AG04449 (cell line): ENCODE results near the gene RBPMS2.

ENCODE experiments used
- CTCF ChIA-PET: fragments of 350-600 bp; formaldehyde crosslinking; extraction: SDS; loops from one replicate; lab custom pipeline; 2021; ENCODE audit warnings: antibody characterized with exemption; lab: Yijun Ruan, JAX
- POLR2A ChIA-PET: fragments of 400-600, 350-600 bp; formaldehyde crosslinking; extraction: SDS; loops from one replicate; lab custom pipeline; 2020; ENCODE audit warnings: antibody characterized with exemption, inconsistent platforms; lab: Yijun Ruan, JAX
- DNase-seq: peaks from one replicate; pipeline ENCODE4 v3.0.0-alpha.2; 2010; ENCODE audit warnings: low read depth, low spot score
- H3K4me3 ChIP-seq: 2 replicates; pipeline ENCODE4 v1.5.1; 2011; ENCODE audit warnings: low read depth, mild to moderate bottlenecking, control low read depth, low read length
- CTCF ChIP-seq: IDR thresholded peaks from one replicate; pipeline ENCODE4 v1.5.1; 2011; ENCODE audit warnings: mild to moderate bottlenecking, moderate library complexity, low read length, control low read depth, inconsistent platforms; ENCODE audit not compliant: insufficient read depth; ENCODE audit errors: missing control alignments

Gene RBPMS2

GRCh38 chr15:64763021-64763420 is 12.4 kb downstream of the RBPMS2 start:
- no peak for DNase-seq
- ChIA-PET POLR2A (interaction anchor here (0.6 kb wide), 1 partner anchor 15 kb away, joined by 3 read pairs; no protein-coding TSS in a partner anchor), CTCF (interaction anchor here (0.7 kb wide), 1 partner anchor 32 kb away, joined by 3 read pairs; no protein-coding TSS in a partner anchor)

GRCh38 chr15:64762546-64762945 is 12.8 kb downstream of the RBPMS2 start:
- DNase-seq: no peak
- TF ChIP-seq CTCF: no peak
- no peak overlapping the region for H3K4me3 ChIP-seq
- CTCF ChIA-PET: interaction anchor here (0.7 to 2.0 kb wide), 2 partner anchors 31 to 34 kb away, joined by 3 to 5 read pairs; no protein-coding TSS in a partner anchor
- POLR2A ChIA-PET: no interaction called here

More at GRCh38 chr15:64763021-64763420, 12.4 kb downstream of the RBPMS2 start:
- TF ChIP-seq CTCF: no peak
- H3K4me3 ChIP-seq: no peak overlapping the region

- ChIA-PET POLR2A (no interaction called here), CTCF (interaction anchor here (2.0 kb wide), 1 partner anchor 33 kb away, joined by 5 read pairs; no protein-coding TSS in a partner anchor)
- H3K4me3 ChIP-seq: no peak overlapping the region
- no peak for DNase-seq
- TF ChIP-seq CTCF: no peak
Observed at GRCh38 chr15:64761156-64761555, 14.2 kb downstream of the RBPMS2 start.

- DNase-seq: no peak
- TF ChIP-seq CTCF: no peak
- POLR2A ChIA-PET: no interaction called here
- CTCF ChIA-PET: no interaction called here
- H3K4me3 ChIP-seq: no peak overlapping the region
Observed at GRCh38 chr15:64760056-64760455, 15.3 kb downstream of the RBPMS2 start.

GRCh38 chr15:64755427-64755940 is 19.9 kb downstream of the RBPMS2 start:
- H3K4me3 ChIP-seq: no peak overlapping the region
- POLR2A ChIA-PET: no interaction called here
- TF ChIP-seq CTCF: no peak
- CTCF ChIA-PET: no interaction called here
- DNase-seq: no peak

- H3K4me3 ChIP-seq: no peak overlapping the region
- no peak for TF ChIP-seq CTCF
- POLR2A ChIA-PET: no interaction called here
- no peak for DNase-seq
- CTCF ChIA-PET: interaction anchor here (1.3 kb wide), 1 partner anchor 24 kb away, joined by 3 read pairs; no protein-coding TSS in a partner anchor
Observed at GRCh38 chr15:64754663-64755426, 20.5 kb downstream of the RBPMS2 start.
